Measurements from ENCODE around the gene MCEMP1. TPM values are rescaled to one million over a fixed set of nuclear protein-coding genes. Genes with fewer than 3 reads are reported as not detected.

MCEMP1 gene
- total RNA-seq, 1 donor from 2014 or later = not detected

GRCh38 chr19:7692417-7693088 is 15.7 kb downstream of the MCEMP1 start:
- H3K36me3 Mint-ChIP-seq (ENCODE audit: insufficient read depth) = no peaks in the 10 kb centered on the region
- no peak overlapping the region for H3K27ac Mint-ChIP-seq
- no peaks in the 10 kb centered on the region for H3K9me3 Mint-ChIP-seq (ENCODE audit: low read depth)
- no peak for DNase-seq (ENCODE audit: low spot score, unreplicated experiment)
- no peak overlapping the region for H3K4me3 Mint-ChIP-seq (ENCODE audit: low read depth)
- no peak for TF ChIP-seq CTCF (IDR thresholded peaks at IDR 0.05; ENCODE audit: unreplicated experiment)
- H3K27me3 Mint-ChIP-seq = peaks cover 20% of the 10 kb centered on the region
- H3K4me1 Mint-ChIP-seq (ENCODE audit: low read depth) = no peaks in the 10 kb centered on the region

- no peak for TF ChIP-seq CTCF (IDR thresholded peaks at IDR 0.05; ENCODE audit: unreplicated experiment)
- H3K4me1 Mint-ChIP-seq (ENCODE audit: low read depth) = no peaks in the 10 kb centered on the region
- DNase-seq (ENCODE audit: low spot score, unreplicated experiment) = no peak
- H3K4me3 Mint-ChIP-seq (ENCODE audit: low read depth) = no peak overlapping the region
- H3K27ac Mint-ChIP-seq = no peak overlapping the region
- H3K9me3 Mint-ChIP-seq (ENCODE audit: low read depth) = no peaks in the 10 kb centered on the region
- H3K36me3 Mint-ChIP-seq (ENCODE audit: insufficient read depth) = no peaks in the 10 kb centered on the region
- H3K27me3 Mint-ChIP-seq = peaks cover 37% of the 10 kb centered on the region
Observed at GRCh38 chr19:7694499-7694898, 17.6 kb downstream of the MCEMP1 start.

GRCh38 chr19:7697721-7698287 is 20.9 kb downstream of the MCEMP1 start:
- no peaks in the 10 kb centered on the region for H3K36me3 Mint-ChIP-seq (ENCODE audit: insufficient read depth)
- no peak overlapping the region for H3K27ac Mint-ChIP-seq
- H3K4me1 Mint-ChIP-seq (ENCODE audit: low read depth) = no peaks in the 10 kb centered on the region
- H3K27me3 Mint-ChIP-seq = peaks cover 53% of the 10 kb centered on the region
- no peak overlapping the region for H3K4me3 Mint-ChIP-seq (ENCODE audit: low read depth)
- no peaks in the 10 kb centered on the region for H3K9me3 Mint-ChIP-seq (ENCODE audit: low read depth)
- no peak for TF ChIP-seq CTCF (IDR thresholded peaks at IDR 0.05; ENCODE audit: unreplicated experiment)
- no peak for DNase-seq (ENCODE audit: low spot score, unreplicated experiment)

- no peak for TF ChIP-seq CTCF (IDR thresholded peaks at IDR 0.05; ENCODE audit: unreplicated experiment)
- DNase-seq (ENCODE audit: low spot score, unreplicated experiment) = no peak
- Mint-ChIP-seq H3K4me1 (ENCODE audit: low read depth) (no peaks in the 10 kb centered on the region), H3K27me3 (peaks cover 58% of the 10 kb centered on the region), H3K27ac (no peak overlapping the region), H3K36me3 (ENCODE audit: insufficient read depth) (no peaks in the 10 kb centered on the region), H3K9me3 (ENCODE audit: low read depth) (no peaks in the 10 kb centered on the region), H3K4me3 (ENCODE audit: low read depth) (no peak overlapping the region)
Observed at GRCh38 chr19:7698583-7698982, 21.7 kb downstream of the MCEMP1 start.

GRCh38 chr19:7699003-7699402 is 22.1 kb downstream of the MCEMP1 start:
- Mint-ChIP-seq H3K4me3 (ENCODE audit: low read depth) (no peak overlapping the region), H3K27me3 (peaks cover 62% of the 10 kb centered on the region), H3K9me3 (ENCODE audit: low read depth) (no peaks in the 10 kb centered on the region), H3K36me3 (ENCODE audit: insufficient read depth) (no peaks in the 10 kb centered on the region), H3K27ac (no peak overlapping the region), H3K4me1 (ENCODE audit: low read depth) (no peaks in the 10 kb centered on the region)
- no peak for TF ChIP-seq CTCF (IDR thresholded peaks at IDR 0.05; ENCODE audit: unreplicated experiment)
- DNase-seq (ENCODE audit: low spot score, unreplicated experiment) = no peak
